ENCODE data around the gene MBNL1.

GRCh38 chr3:152225201-152225600, 43.5 kb upstream of the MBNL1 start:
- TF ChIP-seq CTCF (IDR thresholded peaks at IDR 0.05): no peak
- no peak for TF ChIP-seq POLR2AphosphoS5 (IDR thresholded peaks at IDR 0.05; ENCODE audit: low read depth, low read length)
- TF ChIP-seq TCF7L2 (IDR thresholded peaks at IDR 0.05; ENCODE audit: low read depth, low read length): no peak

Data from Panc1 (cell line).